Retinal pigment epithelial cell (primary cell): Measurements from ENCODE around the gene OR51B5.
"Not testable (repeated sequence)": the region's sequence is repeated elsewhere in the genome, so short reads cannot be mapped to it uniquely, and the experiment has no call there.

ENCODE experiments used
- DNase-seq: peaks from one replicate; pipeline ENCODE4 v3.0.0-alpha.2; 2010; ENCODE audit warnings: low read depth
- H3K4me3 ChIP-seq: 2 replicates; pipeline ENCODE4 v1.5.1; 2011; ENCODE audit warnings: mild to moderate bottlenecking, low read length, control low read depth, moderate library complexity
- TF ChIP-seq, protein P1 (sequence below): conservative IDR thresholded peaks from 2 replicates; pipeline ENCODE4 v1.5.1; 2011; ENCODE audit warnings: low read depth, low read length, control low read depth, inconsistent platforms

OR51B5 gene

DNA sequence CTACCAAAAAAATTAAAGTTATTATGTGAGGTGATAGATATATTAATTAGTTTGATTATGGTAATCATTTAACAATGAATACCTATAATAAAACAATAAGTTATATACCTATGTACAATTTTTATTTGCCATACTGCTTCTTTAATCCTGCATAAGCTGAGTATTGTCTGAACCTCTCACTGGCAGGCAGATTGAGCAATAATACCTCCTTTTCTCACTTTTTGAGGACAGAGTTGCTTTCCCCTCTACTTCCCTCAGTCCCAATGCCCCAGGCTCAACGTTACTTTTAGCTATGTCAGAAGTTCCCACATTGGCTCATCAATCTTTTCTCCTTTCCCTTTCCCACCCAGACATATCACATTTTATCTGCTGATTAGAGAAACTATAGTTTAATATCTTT, 6.2 kb upstream of the OR51B5 start:
- DNase-seq, result no peak
- TF ChIP-seq, protein P1, sequence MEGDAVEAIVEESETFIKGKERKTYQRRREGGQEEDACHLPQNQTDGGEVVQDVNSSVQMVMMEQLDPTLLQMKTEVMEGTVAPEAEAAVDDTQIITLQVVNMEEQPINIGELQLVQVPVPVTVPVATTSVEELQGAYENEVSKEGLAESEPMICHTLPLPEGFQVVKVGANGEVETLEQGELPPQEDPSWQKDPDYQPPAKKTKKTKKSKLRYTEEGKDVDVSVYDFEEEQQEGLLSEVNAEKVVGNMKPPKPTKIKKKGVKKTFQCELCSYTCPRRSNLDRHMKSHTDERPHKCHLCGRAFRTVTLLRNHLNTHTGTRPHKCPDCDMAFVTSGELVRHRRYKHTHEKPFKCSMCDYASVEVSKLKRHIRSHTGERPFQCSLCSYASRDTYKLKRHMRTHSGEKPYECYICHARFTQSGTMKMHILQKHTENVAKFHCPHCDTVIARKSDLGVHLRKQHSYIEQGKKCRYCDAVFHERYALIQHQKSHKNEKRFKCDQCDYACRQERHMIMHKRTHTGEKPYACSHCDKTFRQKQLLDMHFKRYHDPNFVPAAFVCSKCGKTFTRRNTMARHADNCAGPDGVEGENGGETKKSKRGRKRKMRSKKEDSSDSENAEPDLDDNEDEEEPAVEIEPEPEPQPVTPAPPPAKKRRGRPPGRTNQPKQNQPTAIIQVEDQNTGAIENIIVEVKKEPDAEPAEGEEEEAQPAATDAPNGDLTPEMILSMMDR, result no peak
- no peak overlapping the region for H3K4me3 ChIP-seq

- H3K4me3 ChIP-seq, result no peak overlapping the region
- DNase-seq, result no peak
- TF ChIP-seq, protein P1, result no peak
Measured at GRCh38 chr11:5348551-5349194, 5.3 kb upstream of the OR51B5 start.

DNA sequence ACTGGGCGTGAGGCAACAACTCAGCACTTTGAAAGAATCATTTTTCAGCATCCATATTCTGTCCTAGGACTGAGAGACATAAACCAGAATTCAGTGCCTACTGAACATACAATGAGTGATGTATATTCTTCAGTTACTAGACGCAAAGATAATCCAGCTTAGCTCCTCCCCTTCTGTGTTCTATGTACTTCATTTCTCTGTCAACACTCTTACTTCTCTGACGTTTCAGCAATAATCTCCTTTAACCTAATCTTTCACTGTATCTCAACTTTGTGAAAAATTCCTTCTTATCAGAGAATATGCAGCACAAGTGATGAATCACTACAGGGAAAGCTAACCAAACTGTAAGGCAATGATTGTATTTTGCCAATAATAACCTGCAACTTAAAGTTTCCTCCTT, 2.5 kb upstream of the OR51B5 start:
- TF ChIP-seq, protein P1, result no peak
- DNase-seq, result peak; percentile 48
- H3K4me3 ChIP-seq, result no peak overlapping the region

GRCh38 chr11:5339771-5340322, 3.5 kb downstream of the OR51B5 start:
- TF ChIP-seq, protein P1, result no peak
- H3K4me3 ChIP-seq, result no peak overlapping the region
- no peak for DNase-seq

- DNase-seq, H3K4me3 ChIP-seq: not testable (repeated sequence)
Measured at GRCh38 chr11:5337253-5337652, 6.1 kb downstream of the OR51B5 start.

GRCh38 chr11:5336331-5336730, 7.0 kb downstream of the OR51B5 start:
- DNase-seq, result no peak
- TF ChIP-seq, protein P1, result no peak
- no peak overlapping the region for H3K4me3 ChIP-seq

DNA sequence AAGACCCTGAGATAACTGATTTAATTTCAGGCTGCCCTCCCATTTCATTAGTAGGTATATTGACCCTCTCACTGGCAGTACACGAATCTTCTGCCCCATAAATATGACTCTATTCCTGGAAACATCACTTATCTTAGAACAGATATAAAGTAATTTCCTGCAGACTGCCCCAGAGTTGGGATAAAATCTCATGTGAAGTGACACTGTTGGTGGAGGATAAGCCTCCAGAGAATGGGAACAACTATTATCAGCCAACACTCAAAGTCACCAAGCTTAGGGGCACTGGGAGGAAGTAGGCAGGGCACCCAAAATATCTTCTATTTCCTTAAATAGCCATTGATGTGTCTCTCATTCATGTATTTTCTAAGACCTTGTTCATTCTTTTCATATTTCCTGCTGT, 8.2 kb downstream of the OR51B5 start:
- TF ChIP-seq, protein P1, result no peak
- H3K4me3 ChIP-seq, result no peak overlapping the region
- DNase-seq, result no peak
